HG02763 (cell line): ENCODE results near the gene ATP11A.

Experiments used
- ATAC-seq: cut with Tn5 transposase; IDR thresholded peaks from one replicate; pipeline ENCODE4 v1.9.1; 2021; ENCODE audit warnings: mild to moderate bottlenecking, moderate library complexity; ENCODE audit not compliant: unreplicated experiment

ATP11A gene

GRCh38 chr13:112738606-112739005, 48.8 kb downstream of the ATP11A start:
- no peak for ATAC-seq

- ATAC-seq, result no peak
Measured at GRCh38 chr13:112740502-112741131, 50.8 kb downstream of the ATP11A start.

GRCh38 chr13:112741185-112741755, 51.4 kb downstream of the ATP11A start:
- no peak for ATAC-seq

GRCh38 chr13:112741835-112742570, 52.2 kb downstream of the ATP11A start:
- ATAC-seq, result no peak

GRCh38 chr13:112742583-112742982, 52.7 kb downstream of the ATP11A start:
- ATAC-seq, result no peak

GRCh38 chr13:112743451-112744167, 53.8 kb downstream of the ATP11A start:
- no peak for ATAC-seq

GRCh38 chr13:112744168-112745021, 54.6 kb downstream of the ATP11A start:
- no peak for ATAC-seq

- ATAC-seq, result no peak
Measured at GRCh38 chr13:112746044-112746443, 56.2 kb downstream of the ATP11A start.

GRCh38 chr13:112747256-112747655, 57.4 kb downstream of the ATP11A start:
- ATAC-seq, result no peak

- no peak for ATAC-seq
Measured at GRCh38 chr13:112748947-112749735, 59.3 kb downstream of the ATP11A start.

GRCh38 chr13:112750570-112750969, 60.7 kb downstream of the ATP11A start:
- no peak for ATAC-seq

- ATAC-seq, result no peak
Measured at GRCh38 chr13:112751617-112752016, 61.8 kb downstream of the ATP11A start.

- ATAC-seq, result no peak
Measured at GRCh38 chr13:112752211-112752610, 62.4 kb downstream of the ATP11A start.

- ATAC-seq, result no peak
Measured at GRCh38 chr13:112752711-112753541, 63.1 kb downstream of the ATP11A start.

- ATAC-seq, result no peak
Measured at GRCh38 chr13:112753833-112754232, 64.0 kb downstream of the ATP11A start.

- ATAC-seq, result no peak
Measured at GRCh38 chr13:112754281-112755025, 64.6 kb downstream of the ATP11A start.

- ATAC-seq, result no peak
Measured at GRCh38 chr13:112755331-112755730, 65.5 kb downstream of the ATP11A start.

- no peak for ATAC-seq
Measured at GRCh38 chr13:112756081-112756480, 66.2 kb downstream of the ATP11A start.
